Amygdala (tissue), 56 donors: ENCODE results near the gene GDAP1L1.
"Not testable (repeated sequence)": the region's sequence is repeated elsewhere in the genome, so short reads cannot be mapped to it uniquely, and the experiment has no call there.

Experiments
- DNase-seq, 56 donors: peaks; one replicate each; lab custom pipeline; 2025; lab: John Stamatoyannopoulos, UW

GDAP1L1 gene

GRCh38 chr20:44299011-44299535, 52.0 kb downstream of the GDAP1L1 start:
- DNase-seq, result not testable (repeated sequence)

- no peak for DNase-seq
Observed at GRCh38 chr20:44301285-44301684, 54.2 kb downstream of the GDAP1L1 start.

GRCh38 chr20:44302026-44302669, 55.0 kb downstream of the GDAP1L1 start:
- no peak for DNase-seq

- no peak for DNase-seq
Observed at GRCh38 chr20:44302736-44303135, 55.6 kb downstream of the GDAP1L1 start.

GRCh38 chr20:44304383-44304782, 57.3 kb downstream of the GDAP1L1 start:
- no peak for DNase-seq

- DNase-seq, result no peak
Observed at GRCh38 chr20:44306927-44307326, 59.8 kb downstream of the GDAP1L1 start.

- DNase-seq, result peak in 5 of 56 donors; percentile 7 to 37 (median 18)
Observed at GRCh38 chr20:44309763-44310663, 62.9 kb downstream of the GDAP1L1 start.

GRCh38 chr20:44310664-44311639, 63.8 kb downstream of the GDAP1L1 start, which contains the start of gene FITM2:
TSS of gene FITM2 (minus strand) at chr20:44311202. CDS start at chr20:44311148, 54 bp downstream.
- peak; percentile 73 to 99 (median 92) for DNase-seq

- DNase-seq, result no peak
Observed at GRCh38 chr20:44314870-44315269, 67.8 kb downstream of the GDAP1L1 start.

- DNase-seq, result no peak
Observed at GRCh38 chr20:44319839-44320422, 72.8 kb downstream of the GDAP1L1 start.

GRCh38 chr20:44324343-44324742, 77.2 kb downstream of the GDAP1L1 start:
- no peak for DNase-seq

GRCh38 chr20:44326391-44327159, 79.5 kb downstream of the GDAP1L1 start:
- DNase-seq, result no peak

- DNase-seq, result not testable (repeated sequence)
Observed at GRCh38 chr20:44327748-44328147, 80.6 kb downstream of the GDAP1L1 start.

GRCh38 chr20:44328428-44328827, 81.3 kb downstream of the GDAP1L1 start:
- no peak for DNase-seq
